Mesodermal cell (in vitro differentiated cells): ENCODE results near the gene RPS29.
A peak's percentile ranks its signal among the peaks of the same experiment; 100 is the strongest.
"Not testable (repeated sequence)": the region's sequence is repeated elsewhere in the genome, so short reads cannot be mapped to it uniquely, and the experiment has no call there.

Experiments
- H3K27ac ChIP-seq: 2 replicates; pipeline ENCODE4 v1.7.0; 2013; ENCODE audit warnings: mild to moderate bottlenecking, low read depth, low read length, moderate library complexity; ENCODE audit not compliant: severe bottlenecking
- H3K36me3 ChIP-seq: 2 replicates; pipeline ENCODE4 v1.7.1; 2013; ENCODE audit warnings: mild to moderate bottlenecking, low read length, moderate library complexity; ENCODE audit not compliant: control insufficient read depth, insufficient read depth
- H3K4me1 ChIP-seq: one replicate; pipeline ENCODE4 v1.7.1; 2013; ENCODE audit warnings: mild to moderate bottlenecking, low read length; ENCODE audit not compliant: insufficient read depth, control insufficient read depth, poor library complexity, severe bottlenecking
- H3K4me3 ChIP-seq: 2 replicates; pipeline ENCODE4 v1.7.0; 2013; ENCODE audit warnings: low read length, control low read depth, mild to moderate bottlenecking; ENCODE audit not compliant: insufficient read depth, poor library complexity, severe bottlenecking; ENCODE audit errors: extremely low read depth
- H3K9me3 ChIP-seq: 2 replicates; pipeline ENCODE4 v1.7.1; 2013; ENCODE audit warnings: mild to moderate bottlenecking, low read length, moderate library complexity; ENCODE audit not compliant: control insufficient read depth
- WGBS, 2 experiments: methylation state at CpG; one replicate each; pipeline ENCODE4 v1.1.5; 2013; ENCODE audit warnings: missing lambda C conversion rate in 2 of 2; ENCODE audit not compliant: insufficient coverage in 2 of 2; 5-methylcytosine and 5-hydroxymethylcytosine counted together

Gene RPS29

DNA sequence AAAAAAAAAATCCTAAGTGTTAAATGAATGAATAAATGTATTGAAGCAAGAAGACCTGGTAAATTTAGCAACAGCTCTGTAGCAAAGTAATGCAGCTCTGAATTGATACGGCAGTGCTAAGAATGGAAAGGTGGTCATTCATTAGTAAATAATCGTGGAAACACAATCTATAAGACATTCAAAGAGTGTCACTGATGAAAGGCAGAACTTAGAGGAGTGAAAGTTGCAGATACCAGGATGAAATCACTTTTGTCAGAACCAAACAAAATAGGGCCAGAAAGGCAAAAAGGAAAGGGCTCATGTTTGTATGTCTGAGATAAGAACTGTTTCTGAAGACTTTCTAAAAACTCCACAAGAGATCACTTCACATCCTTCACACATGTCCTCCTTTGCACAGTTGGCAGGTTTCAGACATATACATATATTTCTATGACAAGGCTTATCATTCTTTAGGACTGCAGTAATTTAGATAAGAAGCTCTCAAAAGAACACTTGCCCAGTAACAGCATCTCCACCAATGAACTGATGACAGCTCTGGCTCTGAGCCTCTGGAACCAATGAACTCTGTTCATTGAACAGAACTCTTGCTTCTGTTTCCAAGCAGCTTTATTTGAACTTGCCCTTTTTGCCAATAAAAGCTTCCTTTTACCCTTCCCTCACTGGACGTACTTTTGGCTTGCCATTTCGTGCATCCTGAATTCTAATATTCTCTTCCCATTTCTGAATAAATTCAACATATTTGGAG lies 8.3 kb upstream of the RPS29 start:
- peaks cover 4% of the 10 kb centered on the region for H3K4me1 ChIP-seq
- H3K36me3 ChIP-seq, result no peaks in the 10 kb centered on the region
- H3K27ac ChIP-seq, result peak overlapping the region; percentile 12
- no peak overlapping the region for H3K4me3 ChIP-seq
- no peaks in the 10 kb centered on the region for H3K9me3 ChIP-seq
- 85 to 100% methylated on average over 2 to 3 of the region's 4 CpGs for whole genome bisulfite sequencing, 2 experiments

GRCh38 chr14:49593016-49593415 lies 6.8 kb upstream of the RPS29 start:
- no CpG with 5 or more reads among the region's 3 CpGs for WGBS, 2 experiments
- no peak overlapping the region for H3K27ac ChIP-seq
- no peaks in the 10 kb centered on the region for H3K9me3 ChIP-seq
- H3K4me3 ChIP-seq, result no peak overlapping the region
- H3K36me3 ChIP-seq, result no peaks in the 10 kb centered on the region
- peaks cover 4% of the 10 kb centered on the region for H3K4me1 ChIP-seq

- Histone ChIP-seq H3K36me3 (peaks cover 3% of the 10 kb centered on the region), H3K27ac (no peak overlapping the region)
- no CpG with 5 or more reads among the region's 3 CpGs for WGBS, 2 experiments
Observed at GRCh38 chr14:49589387-49589786, 3.2 kb upstream of the RPS29 start.

DNA sequence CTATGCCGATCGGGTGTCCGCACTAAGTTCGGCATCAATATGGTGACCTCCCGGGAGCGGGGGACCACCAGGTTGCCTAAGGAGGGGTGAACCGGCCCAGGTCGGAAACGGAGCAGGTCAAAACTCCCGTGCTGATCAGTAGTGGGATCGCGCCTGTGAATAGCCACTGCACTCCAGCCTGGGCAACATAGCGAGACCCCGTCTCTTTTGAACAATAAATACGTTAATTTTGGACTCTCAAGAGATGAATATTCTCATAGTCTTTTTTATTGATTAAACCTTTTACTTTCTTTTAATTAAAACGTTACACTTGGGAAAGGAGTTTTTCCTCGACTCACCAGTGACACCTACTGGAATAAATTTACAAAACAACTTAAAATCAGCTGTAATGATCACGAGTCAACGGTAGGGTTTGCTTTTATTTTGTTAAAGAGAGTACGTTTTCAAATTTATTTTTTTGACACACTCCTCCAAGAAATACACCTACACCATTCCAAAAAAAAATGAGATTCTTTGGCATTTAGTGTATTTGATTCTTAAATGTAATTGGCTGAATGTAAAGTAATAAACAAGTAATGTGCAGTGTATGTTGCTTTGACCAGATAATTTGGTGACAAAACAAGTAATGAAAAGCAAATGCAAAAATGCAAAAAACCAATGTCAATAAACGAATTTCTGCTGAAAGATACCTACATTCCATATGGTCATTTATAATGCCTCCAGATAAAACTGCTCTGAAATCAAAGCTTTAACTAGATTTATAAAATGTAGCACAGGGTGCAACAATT lies 687 bp upstream of the RPS29 start:
- Histone ChIP-seq H3K9me3 (no peaks in the 10 kb centered on the region), H3K27ac (peak overlapping the region; percentile 86), H3K4me1 (no peaks in the 10 kb centered on the region), H3K36me3 (peaks cover 28% of the 10 kb centered on the region), H3K4me3 (peak overlapping the region; percentile 80)
- 0% methylated on average over 1 of the region's 21 CpGs; no CpG with 5 or more reads in 1 of the 2 experiments for WGBS, 2 experiments

More at GRCh38 chr14:49589387-49589786, 3.2 kb upstream of the RPS29 start:
- Histone ChIP-seq H3K4me1 (no peaks in the 10 kb centered on the region), H3K4me3 (no peak overlapping the region), H3K9me3 (no peaks in the 10 kb centered on the region)

- peak overlapping the region; percentile 80 for H3K4me3 ChIP-seq
- not testable (repeated sequence) for H3K4me1 ChIP-seq, H3K9me3 ChIP-seq
- peaks cover 38% of the 10 kb centered on the region for H3K36me3 ChIP-seq
- 3 to 4% methylated on average over 26 of the region's 32 CpGs for WGBS, 2 experiments
- H3K27ac ChIP-seq, result peak overlapping the region; percentile 86
Observed at GRCh38 chr14:49584981-49585640, 1.1 kb downstream of the RPS29 start.

- H3K9me3 ChIP-seq, result no peaks in the 10 kb centered on the region
- H3K36me3 ChIP-seq, result peaks cover 42% of the 10 kb centered on the region
- H3K4me3 ChIP-seq, result peak overlapping the region; percentile 80
- H3K4me1 ChIP-seq, result no peaks in the 10 kb centered on the region
- WGBS, 2 experiments, result 87 to 92% methylated on average over 11 of the region's 11 CpGs
- H3K27ac ChIP-seq, result no peak overlapping the region
Observed at GRCh38 chr14:49584058-49584457, 2.1 kb downstream of the RPS29 start.

DNA sequence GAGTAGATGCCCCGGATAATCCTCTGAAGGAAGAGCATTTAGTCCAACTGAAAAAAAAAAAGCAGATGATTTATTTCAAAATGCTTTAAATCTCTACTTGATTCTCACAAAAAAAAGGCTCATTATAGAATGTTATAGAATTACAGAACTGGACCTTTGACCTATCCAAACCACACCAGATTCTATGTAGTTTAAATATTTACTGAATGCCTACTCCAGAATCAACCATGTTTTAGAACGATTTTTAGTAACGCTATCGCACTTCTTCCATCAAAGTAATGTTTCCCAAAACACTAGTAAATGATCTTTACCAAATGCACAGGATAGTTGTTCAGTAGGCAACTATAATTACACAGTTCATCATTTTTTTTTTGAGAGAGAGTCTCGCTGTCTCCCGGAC lies 2.6 kb downstream of the RPS29 start:
- WGBS, 2 experiments, result 83 to 91% methylated on average over 1 to 2 of the region's 6 CpGs

DNA sequence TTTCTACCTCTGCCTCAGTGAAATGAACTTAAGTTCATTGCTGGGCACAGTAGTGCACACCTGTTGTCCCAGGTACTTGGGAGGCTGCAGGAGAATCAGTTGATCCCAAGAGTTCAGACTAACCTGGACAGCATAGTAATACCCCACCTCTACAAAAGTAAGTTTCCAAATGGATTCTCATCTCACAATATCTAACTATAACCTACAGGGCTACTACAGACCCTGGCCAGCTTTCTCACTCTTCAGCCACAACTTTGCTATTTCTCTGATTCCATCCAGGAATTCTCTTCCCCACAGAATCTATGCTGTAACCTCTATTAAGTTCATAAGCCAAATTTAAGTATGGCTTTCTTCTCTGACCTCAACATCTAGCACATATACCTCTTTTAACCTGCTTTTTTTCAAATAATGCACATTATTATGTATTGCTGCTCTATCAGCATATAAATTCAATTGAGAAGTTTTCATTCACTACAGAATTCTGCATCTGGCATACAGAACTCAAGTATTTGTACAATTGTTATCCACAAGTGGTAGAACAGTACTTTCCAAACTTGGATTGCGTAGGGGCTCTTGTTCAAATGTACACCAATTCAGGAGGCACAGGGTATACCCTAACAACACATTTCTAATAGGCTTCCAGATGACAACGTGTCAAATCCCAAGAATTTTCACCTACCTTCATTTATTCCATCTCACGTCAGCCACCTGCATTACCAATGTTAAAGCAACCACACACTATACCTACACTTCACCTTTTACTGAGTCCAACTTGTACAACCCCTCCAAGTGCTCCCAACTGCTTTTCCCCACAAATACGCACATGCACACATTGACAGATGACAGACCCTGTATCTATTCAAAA lies 3.8 kb downstream of the RPS29 start:
- Histone ChIP-seq H3K4me3 (no peak overlapping the region), H3K4me1 (no peaks in the 10 kb centered on the region), H3K27ac (no peak overlapping the region), H3K9me3 (no peaks in the 10 kb centered on the region), H3K36me3 (peaks cover 54% of the 10 kb centered on the region)
- WGBS, 2 experiments, result 90 to 93% methylated on average over 3 of the region's 4 CpGs

More for the DNA sequence above, 2.6 kb downstream of the RPS29 start:
- Histone ChIP-seq H3K27ac (no peak overlapping the region), H3K9me3 (no peaks in the 10 kb centered on the region), H3K4me1 (no peaks in the 10 kb centered on the region), H3K4me3 (peak overlapping the region; percentile 80), H3K36me3 (peaks cover 46% of the 10 kb centered on the region)

DNA sequence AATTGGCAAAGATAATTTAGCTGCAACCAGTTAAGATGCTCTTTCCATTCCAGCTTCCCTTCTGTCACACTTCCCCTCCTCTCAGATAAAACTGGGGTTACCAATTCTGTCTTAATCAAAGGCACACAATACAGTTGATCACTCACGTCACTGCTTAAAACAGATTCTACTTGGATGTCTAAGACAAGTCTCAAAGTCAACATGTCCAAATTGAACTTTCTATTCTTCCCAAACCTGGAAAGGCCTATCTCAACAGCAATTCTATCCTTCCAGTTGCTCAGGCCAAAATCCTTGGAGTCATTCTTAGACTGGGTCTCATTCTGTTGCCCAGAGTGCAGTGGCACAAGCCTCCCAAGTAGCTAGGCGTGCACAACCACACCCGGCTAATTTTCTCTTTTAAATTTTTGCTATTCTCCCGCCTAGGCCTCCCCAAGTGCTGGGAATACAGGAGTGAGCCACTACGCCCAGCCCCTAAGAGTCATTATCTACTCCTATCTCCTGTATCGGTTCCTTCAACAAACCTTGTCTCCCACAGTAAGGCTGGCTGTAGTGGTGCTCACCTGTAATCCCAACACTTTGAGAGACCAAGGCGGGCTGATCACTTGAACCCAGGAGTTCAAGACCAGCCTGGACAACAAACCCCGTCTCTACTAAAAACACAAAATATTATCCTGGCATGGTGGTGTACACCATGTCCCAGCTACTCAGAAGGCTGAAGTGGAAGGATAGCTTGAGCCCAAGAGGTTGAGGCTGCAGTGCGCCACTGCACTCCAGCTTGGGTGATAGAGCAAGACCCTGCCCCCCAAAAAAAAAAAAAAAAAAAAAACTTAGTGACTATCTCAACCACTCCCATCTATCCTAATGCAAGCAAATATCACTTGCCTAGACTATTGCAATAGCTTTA lies 4.7 kb downstream of the RPS29 start:
- Histone ChIP-seq H3K4me3 (no peak overlapping the region), H3K27ac (no peak overlapping the region), H3K9me3 (no peaks in the 10 kb centered on the region), H3K4me1 (no peaks in the 10 kb centered on the region), H3K36me3 (peaks cover 63% of the 10 kb centered on the region)
- WGBS, 2 experiments, result 94 to 96% methylated on average over 5 to 7 of the region's 9 CpGs
